GM18873 (cell line): Measurements from ENCODE around the gene BTAF1.
A peak's percentile ranks its signal among the peaks of the same experiment; 100 is the strongest.
"Not testable (repeated sequence)": the region's sequence is repeated elsewhere in the genome, so short reads cannot be mapped to it uniquely, and the experiment has no call there.

Experiments
- ATAC-seq: cut with Tn5 transposase; IDR thresholded peaks from one replicate; pipeline ENCODE4 v1.9.1; 2021; ENCODE audit warnings: mild to moderate bottlenecking, moderate library complexity, moderate number of reproducible peaks; ENCODE audit not compliant: unreplicated experiment, low FRiP score

BTAF1 gene

DNA sequence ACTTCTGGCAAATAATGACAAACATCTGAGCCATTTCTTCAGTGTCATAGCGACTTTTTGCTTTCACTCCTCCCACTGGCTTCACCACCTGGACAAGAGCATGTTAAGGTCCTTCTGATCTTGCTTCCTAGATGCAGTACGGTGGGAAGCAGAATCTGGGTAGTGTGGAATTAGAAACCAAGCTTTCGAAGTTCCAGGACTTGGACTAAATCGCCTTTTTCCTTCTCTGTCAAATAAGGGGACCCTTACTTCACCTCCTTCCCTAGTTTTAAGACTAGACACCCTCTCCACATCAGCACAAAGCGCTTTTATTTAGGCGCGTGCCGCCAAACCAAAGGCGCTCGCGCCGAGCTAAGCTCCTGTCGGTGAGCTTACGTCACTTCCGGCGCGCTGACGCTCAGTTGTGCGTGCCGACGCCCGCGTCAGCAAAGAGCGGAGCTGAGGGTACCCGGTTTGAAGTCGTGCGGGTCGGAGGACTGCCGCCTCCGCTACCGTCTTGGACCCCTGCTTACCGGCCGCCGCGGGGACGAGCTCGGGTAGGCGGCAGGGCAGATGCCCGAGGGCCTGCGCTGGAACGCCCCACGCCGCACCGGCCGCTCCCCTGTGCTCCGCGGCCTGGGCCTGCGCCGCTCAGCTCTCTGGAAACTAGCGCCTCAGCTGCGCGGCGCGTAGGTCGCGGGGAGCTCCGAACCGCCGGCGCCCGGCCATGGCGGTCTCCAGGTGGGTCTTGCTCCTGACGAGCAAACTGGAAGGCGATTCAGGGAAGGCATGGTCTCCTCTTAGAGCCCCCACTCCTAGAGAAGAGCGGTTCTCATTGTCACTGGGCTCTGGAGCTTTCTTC, at the start of gene BTAF1:
TSS of gene BTAF1 (plus strand) at position 400 of the 841 bp plus-strand sequence. CDS start at position 707, 307 bp downstream.
- ATAC-seq: peak; percentile 95

DNA sequence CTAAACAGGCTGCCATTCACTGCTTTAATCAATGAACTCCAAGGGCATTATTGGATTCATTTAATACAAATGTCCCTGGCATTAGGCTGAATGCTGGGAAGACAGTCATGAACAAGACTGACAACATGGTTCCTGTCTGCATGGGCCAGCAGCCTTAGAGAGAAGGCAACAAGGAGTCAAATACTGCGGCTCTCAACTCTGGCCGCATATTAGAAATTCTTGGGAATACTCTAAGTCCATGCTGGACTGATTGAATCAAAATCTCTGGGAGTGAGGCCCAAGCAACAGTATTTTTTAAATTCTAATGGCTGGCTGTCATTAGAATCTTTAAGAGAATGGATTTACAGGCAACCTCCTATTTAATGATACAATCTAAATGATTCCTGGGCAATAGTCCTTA, 48.4 kb upstream of the BTAF1 start:
- no peak for ATAC-seq

DNA sequence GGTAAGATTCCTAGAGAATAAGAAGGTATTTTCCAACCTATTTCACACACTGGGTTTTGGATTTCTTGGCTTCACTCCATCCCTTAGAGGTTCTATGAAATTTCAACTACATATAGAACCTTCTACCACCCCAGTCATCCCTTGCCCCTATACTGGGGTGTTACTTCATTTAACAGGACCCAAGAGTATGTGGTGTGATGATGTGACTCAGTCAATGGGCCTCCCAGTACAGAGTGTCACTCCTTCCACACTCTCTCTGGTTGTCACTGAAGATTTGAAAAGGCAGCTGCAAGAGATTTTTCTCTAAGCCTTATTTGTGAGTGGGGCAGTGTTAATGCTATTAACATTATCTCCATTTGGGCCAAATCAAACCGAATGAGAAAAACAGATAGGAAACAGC, 47.8 kb upstream of the BTAF1 start:
- ATAC-seq: no peak

DNA sequence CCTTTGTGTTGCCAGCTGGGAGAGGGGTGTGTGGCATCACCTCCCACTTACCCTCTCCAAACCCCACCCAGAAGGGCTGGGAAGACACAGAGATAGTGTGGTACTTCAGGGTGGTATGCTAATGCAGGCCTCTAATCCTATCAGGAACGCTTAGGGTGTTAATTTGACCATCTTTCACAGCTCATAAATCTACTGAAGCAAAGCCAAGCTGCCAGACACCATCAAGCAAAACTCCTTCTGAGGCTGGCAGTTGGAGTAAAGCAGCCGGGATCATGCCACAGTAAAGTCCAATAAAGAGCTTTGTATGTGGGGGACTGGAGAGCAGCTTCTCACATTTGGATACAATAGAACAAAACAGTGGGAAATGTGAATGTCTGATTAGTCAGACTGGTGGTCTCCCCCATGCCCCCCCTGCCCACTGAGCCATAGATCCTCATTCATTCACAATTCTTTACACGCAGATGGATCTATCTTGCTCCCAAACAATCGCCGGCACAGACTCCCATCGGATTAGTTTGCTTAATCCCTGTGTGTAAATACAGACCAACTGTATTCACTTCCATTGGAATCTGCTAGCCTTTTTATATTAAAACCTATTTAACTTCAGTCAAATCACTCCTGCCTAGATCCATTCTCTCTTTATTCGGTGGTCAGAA, 43.9 kb upstream of the BTAF1 start:
- ATAC-seq: no peak

DNA sequence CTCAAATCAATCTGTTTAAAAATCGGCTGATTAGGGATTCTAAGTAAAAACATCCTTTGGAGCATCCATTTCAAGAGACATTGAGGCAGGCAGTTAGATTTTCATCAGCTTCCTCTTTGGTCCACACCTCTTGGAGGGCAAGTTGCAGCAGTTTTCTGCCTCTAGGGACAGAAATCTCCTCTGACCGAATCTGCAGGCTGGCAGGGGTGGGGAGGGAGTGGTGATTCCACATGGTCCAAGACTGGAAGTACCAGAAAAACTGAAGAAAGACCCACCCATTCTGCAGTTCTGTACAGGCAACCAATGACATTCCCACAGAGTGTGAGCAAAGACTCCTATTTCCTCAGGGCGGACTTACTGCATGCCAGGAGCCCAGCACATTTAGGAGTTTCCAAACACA, 43.3 kb upstream of the BTAF1 start:
- no peak for ATAC-seq

DNA sequence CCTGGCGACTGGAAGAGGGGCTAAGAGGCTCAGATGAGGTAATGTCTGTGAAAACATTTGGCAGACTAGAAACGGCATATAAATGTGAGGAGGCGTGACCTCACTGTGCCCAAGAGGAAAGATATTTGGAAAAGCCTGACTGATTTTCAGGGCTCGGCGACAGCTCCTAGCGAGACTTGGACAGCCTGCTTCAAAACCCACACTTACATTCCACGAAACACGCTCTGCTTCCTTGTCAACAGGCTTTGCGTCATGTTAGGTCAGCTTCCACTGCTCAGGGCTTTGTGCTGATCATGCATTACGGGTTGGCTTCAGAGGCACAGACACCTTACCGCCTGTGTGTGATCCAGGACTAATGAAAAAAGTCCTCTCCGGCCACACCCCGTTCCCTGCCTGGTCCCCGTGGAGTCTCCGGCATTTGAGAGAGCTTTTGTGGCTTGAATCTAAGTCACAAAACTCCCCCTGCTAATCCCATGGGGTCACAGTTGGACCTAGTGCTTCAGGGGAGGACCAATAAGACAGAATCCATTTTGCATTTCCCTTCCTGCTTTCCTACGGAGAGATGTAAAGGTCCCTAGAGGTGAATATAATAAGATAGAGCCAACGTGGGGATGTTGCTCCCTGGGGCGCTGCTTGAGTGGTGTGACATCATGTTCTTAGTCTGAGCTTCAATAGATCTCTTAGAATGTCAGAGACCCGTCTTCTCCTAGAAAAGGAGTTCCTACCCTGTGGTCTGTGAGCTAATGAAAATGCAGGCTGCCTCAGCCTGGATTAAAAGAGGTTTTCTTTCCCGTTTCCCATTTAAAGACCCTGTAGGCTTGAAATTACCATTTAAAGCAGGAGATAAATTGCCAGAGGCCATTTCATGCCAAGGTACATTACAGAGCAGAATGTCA, 39.8 kb upstream of the BTAF1 start:
- ATAC-seq: no peak

DNA sequence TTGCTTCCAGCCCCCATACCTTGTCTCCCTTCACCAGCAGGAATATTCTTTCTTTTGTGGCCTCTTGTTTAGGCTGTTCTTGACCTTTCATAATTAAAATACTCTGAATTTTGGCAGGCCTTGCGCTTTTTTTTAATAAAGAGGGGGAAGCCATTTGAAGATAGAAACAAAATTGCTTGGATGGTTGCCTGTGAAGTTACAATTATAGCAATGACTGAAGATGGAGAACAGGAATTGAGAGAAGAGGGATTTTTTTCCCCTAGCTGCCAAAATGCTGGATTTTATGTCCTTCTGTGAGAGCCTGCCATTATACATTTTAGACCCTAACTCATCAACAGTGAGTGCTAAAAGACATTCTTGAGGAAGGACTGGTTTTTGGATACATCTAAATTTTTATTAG, 39.0 kb upstream of the BTAF1 start:
- no peak for ATAC-seq

DNA sequence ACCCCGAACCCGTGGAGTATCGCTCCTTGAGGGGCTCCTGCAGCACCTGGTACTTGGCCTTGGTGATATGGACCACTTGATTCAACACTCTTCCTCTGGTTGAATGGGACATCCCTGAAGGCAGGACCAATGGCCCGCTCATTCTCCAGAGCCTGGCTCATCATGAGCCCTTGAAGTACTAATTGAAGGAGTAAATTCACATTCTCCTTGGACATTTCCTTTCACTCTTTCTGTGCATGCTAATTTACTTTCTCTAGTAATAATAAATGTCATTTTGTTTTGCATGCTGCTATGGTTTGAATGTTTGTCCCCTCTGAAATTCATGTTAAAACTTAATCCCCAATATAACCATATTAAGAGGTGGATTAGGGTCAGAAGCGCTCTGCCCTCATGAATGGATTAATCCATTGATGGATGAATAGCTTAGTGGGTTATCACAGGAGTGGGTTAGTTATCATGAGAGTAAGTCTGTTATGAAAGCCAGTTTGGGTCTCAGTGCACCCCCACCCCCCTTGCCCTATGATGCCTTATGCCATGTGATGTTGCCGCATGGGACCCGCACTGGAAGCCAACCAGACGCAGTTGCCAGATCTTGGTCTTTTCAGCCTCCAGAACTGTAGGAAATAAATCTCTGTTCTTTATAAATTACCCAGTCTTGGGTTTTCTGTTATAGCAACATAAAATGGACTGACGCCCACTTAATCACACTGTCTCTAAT, 38.0 kb upstream of the BTAF1 start:
- no peak for ATAC-seq

DNA sequence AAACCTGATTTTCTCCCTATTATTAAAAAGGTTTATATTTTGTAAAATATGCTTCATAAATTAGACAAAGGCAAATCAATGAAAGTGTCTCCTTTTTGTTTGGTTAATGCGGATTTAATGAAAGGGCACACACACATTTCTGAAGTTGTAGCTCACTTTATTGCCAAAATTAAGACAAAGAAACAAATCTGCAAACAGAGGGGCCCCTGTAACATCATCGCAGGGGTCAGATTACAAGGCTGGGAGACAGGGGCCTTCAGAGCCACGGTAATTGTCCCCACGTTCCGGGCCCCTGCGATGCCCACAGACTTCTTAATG, 36.7 kb upstream of the BTAF1 start:
- no peak for ATAC-seq

DNA sequence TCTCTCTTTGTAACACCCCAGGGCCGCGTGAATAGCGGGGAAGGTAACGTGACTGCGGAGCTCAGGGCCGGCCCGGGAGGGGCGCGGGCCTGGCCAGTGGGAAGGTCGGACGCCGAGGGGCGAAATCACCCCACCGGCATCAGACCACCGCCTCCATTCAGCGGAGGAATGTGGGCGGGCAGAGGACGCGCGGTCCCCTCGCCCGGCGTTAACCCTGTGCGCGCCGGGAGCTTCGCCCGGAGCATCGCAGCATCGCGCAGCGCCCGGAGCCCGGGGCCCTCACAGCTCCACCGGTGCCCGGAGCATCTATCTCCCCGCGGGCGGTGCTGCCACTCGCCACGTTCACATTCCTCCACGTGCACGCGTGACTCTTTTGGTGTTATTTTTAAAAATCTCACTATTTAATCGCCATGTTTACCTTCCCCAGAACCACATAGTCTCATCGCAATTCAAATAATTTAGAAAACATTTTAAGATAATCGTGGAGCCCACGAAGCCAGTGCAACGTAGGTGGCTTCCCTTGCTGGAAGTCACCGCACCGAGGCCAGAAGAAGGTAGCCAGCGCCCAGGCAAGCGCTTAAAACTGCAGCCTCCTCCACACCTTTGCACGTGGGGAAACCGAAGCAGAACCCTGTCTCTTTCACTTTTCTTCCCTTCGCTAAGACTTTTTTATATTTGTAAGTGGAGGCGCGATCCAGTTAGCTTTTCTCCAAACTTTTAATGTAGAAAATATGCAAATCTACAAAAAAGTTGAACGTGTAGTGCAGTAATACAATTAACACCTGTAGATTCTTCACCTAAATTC, 36.1 kb upstream of the BTAF1 start:
- ATAC-seq: no peak

DNA sequence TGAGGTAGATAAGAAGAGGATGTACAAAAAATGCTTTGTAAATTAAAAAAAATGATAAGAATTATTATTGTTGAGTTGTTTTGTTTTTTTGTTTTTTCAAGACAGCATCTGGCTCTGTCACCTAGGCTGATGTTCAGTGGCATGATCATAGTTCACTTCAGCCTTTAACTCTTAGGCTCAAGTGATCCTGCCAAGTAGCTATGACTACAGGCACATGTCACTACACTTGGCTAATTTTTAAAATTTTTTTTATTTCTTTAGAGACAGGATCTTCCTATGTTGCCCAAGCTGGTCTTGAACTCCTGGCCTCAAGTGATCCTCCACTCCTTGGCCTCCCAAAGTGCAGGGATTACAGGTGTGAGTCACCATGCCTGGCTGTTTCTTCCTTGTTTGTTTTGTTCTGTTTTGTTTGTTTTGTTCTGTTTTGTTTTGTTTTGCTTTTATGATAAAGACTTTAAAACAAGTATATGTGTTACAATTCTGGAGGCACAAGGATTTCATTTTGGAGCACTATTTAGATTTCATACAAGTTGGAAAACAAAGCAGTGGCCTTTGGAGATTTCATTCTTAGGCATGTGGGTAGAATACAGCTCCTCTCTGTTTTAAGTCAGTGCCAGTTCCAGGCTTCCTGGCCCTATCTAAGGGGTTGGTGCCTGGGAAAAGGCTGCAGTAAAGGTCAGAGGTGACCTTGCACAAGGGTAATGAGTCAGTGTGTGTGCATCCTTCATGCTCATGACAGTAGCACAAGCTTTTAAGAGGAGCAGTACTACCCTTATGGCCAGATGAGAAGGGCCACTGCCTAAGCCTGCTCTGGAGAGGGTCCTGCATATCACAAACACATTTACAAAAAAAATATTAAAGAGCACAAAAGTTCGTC, 32.2 kb upstream of the BTAF1 start:
- ATAC-seq: no peak

DNA sequence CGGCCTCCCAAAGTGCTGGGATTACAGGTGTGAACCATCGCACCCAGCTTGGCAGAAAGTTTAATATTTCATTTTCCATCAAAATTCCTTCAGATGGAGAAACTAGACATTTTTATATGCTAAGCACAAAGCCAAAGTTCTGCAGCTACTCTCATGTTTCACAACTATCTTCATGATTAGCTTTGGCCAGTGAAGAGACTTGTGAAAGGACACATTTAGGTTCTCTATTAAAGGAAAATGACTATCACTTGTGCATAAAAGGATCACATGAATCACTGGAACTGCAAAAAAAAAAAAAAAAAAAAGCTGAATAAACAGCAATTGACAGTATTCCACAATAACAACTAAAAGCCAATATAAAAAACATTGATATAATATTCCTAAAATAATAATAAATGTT, 30.5 kb upstream of the BTAF1 start:
- ATAC-seq: no peak

DNA sequence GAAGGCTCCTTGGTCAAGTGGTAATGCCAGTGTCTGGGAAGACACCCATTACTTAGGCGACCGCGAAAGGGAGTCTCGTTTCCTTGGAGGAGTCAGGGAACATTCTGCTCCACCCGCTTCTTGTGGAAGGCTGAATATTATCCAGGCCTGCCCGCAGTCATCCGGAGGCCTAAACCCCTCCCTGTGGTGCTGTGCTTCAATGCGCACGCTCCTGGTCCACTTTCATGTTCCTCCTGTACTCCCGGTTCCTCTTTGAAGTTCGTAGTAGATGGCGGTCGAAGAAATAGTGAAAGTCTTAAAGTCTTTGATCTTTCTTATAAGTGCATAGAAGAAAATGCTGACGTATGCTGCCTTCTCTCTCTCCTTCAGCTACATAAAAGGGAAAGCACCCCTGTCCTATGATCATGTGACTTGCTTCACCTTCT, 29.3 kb upstream of the BTAF1 start:
- ATAC-seq: not testable (repeated sequence)

DNA sequence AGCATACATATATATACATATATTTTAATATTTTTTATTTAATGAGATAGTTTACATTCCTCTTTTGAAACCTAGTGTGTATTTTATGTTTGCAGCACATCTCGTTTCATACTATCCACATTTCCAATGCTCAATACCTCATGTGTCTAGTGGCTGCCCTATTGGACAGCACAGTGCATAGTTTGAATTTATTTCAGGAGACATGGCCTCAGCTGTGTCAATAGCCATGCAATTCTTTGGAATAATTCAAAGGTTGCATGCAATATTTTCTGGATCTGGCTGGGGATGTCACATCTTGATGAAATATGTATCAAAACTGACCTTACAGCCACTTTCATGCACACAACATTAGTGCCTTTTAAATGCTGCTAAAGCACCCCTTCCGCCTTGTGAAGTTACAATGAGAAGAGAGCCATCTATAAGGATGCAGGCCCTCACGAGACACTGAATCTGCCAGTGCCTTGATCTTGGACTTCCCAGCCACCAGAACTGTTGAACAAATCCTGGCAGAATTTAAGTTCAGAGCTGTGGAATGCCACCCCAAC, 27.3 kb upstream of the BTAF1 start:
- ATAC-seq: no peak

DNA sequence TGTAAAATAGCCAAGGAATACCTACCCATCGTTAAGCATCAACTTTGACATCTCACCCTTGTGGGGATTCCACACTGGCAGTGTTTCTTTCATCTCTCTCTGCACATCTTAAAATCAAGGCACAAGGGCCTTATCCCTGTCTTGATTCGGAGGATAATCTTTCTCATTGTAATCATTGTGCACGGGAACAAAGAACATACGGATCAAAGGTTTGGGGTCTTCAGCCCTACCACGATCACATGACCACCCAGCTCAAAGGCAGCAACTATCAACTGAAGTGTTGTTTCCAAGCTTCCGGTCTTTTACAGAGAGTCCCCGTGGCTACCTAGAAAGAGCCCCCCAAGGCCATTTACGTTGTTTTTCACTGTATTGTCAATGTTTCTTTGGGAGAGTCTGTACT, 26.1 kb upstream of the BTAF1 start:
- ATAC-seq: no peak

DNA sequence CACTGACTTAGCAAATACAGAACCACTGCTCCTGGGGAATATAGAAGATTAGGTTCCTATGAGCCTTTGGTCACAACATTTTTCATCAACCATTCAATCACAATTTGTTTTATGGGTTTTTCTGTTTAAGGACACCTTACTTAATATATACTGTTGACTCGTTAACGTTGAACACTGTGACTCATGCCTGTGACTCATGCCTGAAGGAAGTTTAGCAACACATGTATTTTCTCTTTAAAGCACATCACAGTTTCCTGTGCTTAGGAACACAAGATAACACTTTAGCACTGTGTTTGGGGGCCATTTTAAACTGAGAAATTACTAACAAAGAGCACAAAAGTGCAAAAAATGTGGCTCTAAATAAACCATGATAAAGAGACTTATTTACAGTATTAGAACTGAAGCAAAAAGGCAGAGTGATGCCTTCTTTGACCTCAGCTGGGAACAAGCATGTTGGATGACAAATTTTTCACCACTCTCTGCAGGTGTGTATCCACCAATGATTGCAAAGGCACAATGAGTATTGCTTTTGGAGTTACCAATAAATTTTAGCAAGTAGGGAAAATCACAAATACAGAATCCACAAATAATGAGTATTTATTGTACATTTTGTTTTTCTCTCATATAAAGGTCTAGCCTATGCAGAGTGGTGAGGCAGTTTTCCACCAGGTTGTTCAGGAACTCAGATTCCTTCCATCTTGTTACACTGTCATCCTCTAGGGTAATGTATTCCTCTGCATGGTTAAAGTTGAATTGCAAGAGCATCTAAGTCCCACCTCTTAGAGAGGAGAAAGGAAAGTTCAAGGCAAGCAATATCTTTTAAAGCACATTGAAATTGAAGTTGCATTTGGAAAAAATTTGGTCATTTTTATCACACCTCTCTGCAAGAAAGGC, 21.5 kb upstream of the BTAF1 start:
- ATAC-seq: no peak

DNA sequence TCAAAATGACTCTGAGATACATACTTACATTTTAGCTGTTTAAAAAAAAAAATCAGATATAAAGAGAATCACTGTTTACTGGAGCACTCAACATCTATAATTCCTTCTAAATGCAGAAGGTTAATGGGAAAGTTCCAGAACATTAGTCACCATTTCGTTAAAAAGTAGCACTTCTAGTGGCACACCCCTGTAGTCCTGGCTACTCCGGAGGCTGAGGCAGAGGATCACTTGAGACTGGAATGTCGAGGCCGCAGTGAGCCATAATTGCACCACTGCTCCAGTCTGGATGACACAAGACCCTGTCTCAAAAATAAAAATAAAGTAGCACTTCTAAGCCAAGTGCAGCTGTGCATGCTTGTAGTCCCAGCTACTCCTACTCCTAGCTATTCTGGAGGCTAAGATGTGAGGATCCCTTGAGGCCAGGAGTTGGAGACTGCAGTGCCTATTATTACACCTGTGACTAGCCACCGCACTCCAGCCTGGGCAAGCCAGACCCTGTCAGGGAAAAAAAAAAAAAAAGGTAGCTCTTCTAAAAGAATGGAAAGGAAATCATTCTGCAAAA, 16.5 kb upstream of the BTAF1 start:
- ATAC-seq: no peak
